ENCODE measurements around the gene FAM13A. TPM values are rescaled to one million over a fixed set of nuclear protein-coding genes. Genes with fewer than 3 reads are reported as not detected.
"Not testable (repeated sequence)": the region's sequence is repeated elsewhere in the genome, so short reads cannot be mapped to it uniquely, and the experiment has no call there.

The FAM13A gene
- total RNA-seq, 4 donors from 2014 or later = 72.3 to 105 (median 90.0) TPM

DNA sequence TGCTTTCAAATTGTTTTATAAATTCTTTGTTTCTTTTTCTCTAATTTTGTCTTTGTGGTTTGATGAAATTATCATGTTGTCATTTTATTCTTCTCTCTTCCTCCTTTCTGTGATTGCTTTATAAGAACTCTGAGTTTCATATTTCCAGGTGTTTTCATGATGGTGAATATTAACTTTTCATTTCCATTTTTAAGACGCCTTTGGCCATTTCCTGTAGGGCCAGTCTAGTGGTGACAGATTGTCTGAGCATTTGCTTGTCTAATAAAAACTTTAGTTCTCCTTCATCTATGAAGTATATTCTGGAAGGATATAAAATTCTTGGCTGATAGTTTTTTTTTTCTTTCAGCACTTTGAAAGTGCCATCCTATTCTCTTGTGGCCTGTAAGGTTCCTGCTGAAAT is 128.1 kb downstream of the FAM13A start:
- TF ChIP-seq, protein P1, sequence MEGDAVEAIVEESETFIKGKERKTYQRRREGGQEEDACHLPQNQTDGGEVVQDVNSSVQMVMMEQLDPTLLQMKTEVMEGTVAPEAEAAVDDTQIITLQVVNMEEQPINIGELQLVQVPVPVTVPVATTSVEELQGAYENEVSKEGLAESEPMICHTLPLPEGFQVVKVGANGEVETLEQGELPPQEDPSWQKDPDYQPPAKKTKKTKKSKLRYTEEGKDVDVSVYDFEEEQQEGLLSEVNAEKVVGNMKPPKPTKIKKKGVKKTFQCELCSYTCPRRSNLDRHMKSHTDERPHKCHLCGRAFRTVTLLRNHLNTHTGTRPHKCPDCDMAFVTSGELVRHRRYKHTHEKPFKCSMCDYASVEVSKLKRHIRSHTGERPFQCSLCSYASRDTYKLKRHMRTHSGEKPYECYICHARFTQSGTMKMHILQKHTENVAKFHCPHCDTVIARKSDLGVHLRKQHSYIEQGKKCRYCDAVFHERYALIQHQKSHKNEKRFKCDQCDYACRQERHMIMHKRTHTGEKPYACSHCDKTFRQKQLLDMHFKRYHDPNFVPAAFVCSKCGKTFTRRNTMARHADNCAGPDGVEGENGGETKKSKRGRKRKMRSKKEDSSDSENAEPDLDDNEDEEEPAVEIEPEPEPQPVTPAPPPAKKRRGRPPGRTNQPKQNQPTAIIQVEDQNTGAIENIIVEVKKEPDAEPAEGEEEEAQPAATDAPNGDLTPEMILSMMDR (IDR thresholded peaks at IDR 0.05) = no peak
- TF ChIP-seq POLR2A (IDR thresholded peaks at IDR 0.05) = no peak
- no peak for DNase-seq
- H3K36me3 ChIP-seq = no peaks in the 10 kb centered on the region
- H3K27me3 ChIP-seq = no peaks in the 10 kb centered on the region
- no peak overlapping the region for H3K4me3 ChIP-seq
- no peaks in the 10 kb centered on the region for H3K9me3 ChIP-seq
- H3K27ac ChIP-seq = no peak overlapping the region
- H3K4me1 ChIP-seq = no peaks in the 10 kb centered on the region

DNA sequence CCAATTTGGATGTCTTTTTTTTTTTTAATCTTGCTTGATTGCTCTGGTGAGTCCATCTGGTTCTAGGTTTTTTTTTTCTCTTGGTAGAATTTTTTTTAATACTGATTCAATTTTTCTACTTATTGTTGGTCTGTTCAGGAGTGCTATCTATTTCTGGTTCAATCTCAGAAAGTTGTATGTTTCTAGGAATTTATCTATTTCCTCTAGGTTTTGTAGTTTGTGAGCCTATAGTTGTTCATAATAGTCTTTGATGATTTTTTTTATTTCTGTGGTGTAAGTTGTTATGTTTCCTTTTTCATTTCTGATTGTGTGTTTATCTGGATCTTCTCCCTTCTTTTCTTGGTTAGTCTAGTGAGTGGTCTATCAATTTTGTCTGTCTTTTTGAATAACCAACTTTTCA is 129.6 kb downstream of the FAM13A start:
- no peaks in the 10 kb centered on the region for H3K9me3 ChIP-seq
- DNase-seq = no peak
- H3K27ac ChIP-seq = no peak overlapping the region
- TF ChIP-seq, protein P1 (IDR thresholded peaks at IDR 0.05) = no peak
- no peak overlapping the region for H3K4me3 ChIP-seq
- H3K27me3 ChIP-seq = no peaks in the 10 kb centered on the region
- H3K4me1 ChIP-seq = no peaks in the 10 kb centered on the region
- H3K36me3 ChIP-seq = no peaks in the 10 kb centered on the region

DNA sequence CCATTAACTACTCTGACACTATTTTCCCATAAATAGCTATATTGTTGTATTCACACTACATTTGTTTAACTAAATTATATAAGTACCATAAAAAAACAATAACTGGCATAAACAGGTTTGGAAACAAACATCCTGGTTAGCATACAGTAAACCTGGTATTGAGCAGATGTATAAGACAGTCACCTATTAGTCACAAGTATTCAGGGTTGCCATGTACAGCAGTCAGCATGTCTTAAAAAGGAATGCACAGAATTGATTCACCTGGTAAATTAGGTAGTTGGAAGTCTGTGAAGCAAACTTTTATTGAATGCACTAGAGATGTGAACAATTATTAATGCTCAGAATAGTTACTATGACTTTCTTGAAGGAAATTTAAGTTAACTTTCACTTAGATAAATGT is 137.9 kb downstream of the FAM13A start:
- H3K36me3 ChIP-seq = no peaks in the 10 kb centered on the region
- DNase-seq = no peak
- no peaks in the 10 kb centered on the region for H3K9me3 ChIP-seq
- H3K4me3 ChIP-seq = no peak overlapping the region
- H3K27me3 ChIP-seq = no peaks in the 10 kb centered on the region
- H3K27ac ChIP-seq = no peak overlapping the region
- no peaks in the 10 kb centered on the region for H3K4me1 ChIP-seq
- TF ChIP-seq POLR2A (IDR thresholded peaks at IDR 0.05) = no peak
- TF ChIP-seq, protein P1 (IDR thresholded peaks at IDR 0.05) = no peak

DNA sequence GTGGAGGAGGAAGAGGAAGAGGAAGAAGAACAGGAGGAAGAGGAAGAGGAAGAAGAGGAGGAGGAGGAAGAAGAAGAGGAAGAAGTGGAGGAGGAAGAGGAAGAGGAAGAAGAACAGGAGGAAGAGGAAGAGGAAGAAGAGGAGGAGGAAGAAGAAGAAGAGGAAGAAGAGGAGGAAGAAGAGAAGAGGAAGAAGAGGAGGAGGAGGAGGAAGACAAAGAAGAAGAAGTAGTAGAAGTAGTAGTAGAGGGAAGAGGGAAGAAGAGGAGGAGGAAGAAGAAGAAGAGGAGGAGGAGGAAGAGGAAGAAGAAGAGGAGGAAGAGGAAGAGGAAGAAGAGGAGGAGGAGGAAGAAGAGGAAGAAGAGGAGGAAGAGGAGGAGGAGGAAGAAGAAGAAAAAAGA is 143.8 kb downstream of the FAM13A start:
- DNase-seq, H3K4me1 ChIP-seq, H3K9me3 ChIP-seq, H3K36me3 ChIP-seq, H3K27me3 ChIP-seq, H3K4me3 ChIP-seq, H3K27ac ChIP-seq: not testable (repeated sequence)

DNA sequence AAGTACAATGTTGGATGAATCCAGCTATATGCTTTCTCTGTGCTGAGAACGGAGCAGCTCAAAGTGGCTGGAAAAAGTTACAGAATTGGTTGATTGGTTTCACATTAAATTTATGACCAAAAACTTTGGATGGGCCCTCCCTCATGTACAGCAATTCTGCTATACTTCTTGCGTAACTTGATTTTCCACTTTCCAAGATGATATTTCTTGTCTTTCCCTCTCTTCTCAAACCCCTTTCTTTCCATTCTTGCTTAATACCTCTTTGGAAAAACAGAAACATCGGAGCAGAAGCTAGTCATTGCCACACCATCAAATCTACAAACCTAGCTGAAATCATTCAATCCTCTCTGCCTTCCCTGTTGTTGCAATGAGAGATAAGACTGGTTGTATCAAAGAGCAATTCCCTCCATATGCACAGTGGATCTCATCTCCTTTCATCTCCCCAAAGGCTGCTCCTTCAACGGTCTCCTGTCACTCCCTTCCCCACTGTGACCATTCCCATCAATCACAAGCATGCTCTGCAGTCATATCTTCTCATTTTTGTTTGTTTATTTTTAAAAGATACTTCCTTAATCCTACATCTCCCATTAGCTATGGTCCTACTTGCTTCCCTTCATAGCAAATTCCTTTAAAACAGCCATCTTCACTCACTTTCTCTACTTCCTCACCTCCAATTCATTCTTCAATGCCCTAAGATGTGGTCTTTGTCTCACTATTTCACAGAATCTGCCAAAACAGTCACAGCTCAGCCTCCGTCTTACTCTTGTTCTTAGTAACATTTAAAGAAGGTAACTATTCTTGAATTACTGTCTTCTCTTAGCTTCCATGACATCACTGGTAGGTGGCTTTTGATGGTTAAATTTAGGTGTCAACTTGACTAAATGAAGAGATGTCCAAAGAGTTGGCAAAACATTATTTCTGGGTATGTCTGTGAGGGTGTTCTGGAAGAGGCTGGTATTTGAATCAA is 145.5 kb downstream of the FAM13A start:
- no peaks in the 10 kb centered on the region for H3K36me3 ChIP-seq
- no peak overlapping the region for H3K27ac ChIP-seq
- H3K9me3 ChIP-seq = no peaks in the 10 kb centered on the region
- no peaks in the 10 kb centered on the region for H3K27me3 ChIP-seq
- H3K4me1 ChIP-seq = no peaks in the 10 kb centered on the region
- no peak for TF ChIP-seq POLR2A (IDR thresholded peaks at IDR 0.05)
- TF ChIP-seq, protein P1 (IDR thresholded peaks at IDR 0.05) = no peak
- DNase-seq = no peak
- H3K4me3 ChIP-seq = no peak overlapping the region

DNA sequence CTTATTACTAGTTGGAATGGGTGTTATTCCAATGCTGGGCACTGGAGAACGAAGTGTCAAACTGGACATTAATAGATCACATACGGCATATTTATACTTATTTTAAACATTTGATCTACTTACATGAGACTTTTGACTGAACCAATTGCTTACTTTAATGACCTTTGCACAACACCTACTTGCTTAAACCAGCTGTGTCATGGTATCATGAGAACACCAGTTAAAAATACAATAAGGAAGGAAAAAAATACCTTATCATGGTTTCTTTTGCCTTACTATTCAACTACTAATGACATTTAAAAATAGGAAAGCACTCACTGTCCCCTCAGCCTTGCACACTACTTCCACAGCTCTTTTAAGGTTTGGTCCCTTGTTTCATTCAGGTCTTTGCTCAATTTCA is 146.9 kb downstream of the FAM13A start:
- no peak overlapping the region for H3K27ac ChIP-seq
- no peaks in the 10 kb centered on the region for H3K9me3 ChIP-seq
- TF ChIP-seq POLR2A (IDR thresholded peaks at IDR 0.05) = no peak
- TF ChIP-seq, protein P1 (IDR thresholded peaks at IDR 0.05) = no peak
- no peaks in the 10 kb centered on the region for H3K27me3 ChIP-seq
- no peaks in the 10 kb centered on the region for H3K4me1 ChIP-seq
- H3K36me3 ChIP-seq = no peaks in the 10 kb centered on the region
- no peak for DNase-seq
- H3K4me3 ChIP-seq = no peak overlapping the region
